SKM-1 treated with dmso at 0.1 percent for 144 hours (cell line): ENCODE data around the gene CD72.
"Not testable (repeated sequence)": the region's sequence is repeated elsewhere in the genome, so short reads cannot be mapped to it uniquely, and the experiment has no call there.

ENCODE experiments used
- DNase-seq: peaks from one replicate; lab custom pipeline; 2025; ENCODE audit not compliant: unreplicated experiment; lab: John Stamatoyannopoulos, UW

The CD72 gene

DNA sequence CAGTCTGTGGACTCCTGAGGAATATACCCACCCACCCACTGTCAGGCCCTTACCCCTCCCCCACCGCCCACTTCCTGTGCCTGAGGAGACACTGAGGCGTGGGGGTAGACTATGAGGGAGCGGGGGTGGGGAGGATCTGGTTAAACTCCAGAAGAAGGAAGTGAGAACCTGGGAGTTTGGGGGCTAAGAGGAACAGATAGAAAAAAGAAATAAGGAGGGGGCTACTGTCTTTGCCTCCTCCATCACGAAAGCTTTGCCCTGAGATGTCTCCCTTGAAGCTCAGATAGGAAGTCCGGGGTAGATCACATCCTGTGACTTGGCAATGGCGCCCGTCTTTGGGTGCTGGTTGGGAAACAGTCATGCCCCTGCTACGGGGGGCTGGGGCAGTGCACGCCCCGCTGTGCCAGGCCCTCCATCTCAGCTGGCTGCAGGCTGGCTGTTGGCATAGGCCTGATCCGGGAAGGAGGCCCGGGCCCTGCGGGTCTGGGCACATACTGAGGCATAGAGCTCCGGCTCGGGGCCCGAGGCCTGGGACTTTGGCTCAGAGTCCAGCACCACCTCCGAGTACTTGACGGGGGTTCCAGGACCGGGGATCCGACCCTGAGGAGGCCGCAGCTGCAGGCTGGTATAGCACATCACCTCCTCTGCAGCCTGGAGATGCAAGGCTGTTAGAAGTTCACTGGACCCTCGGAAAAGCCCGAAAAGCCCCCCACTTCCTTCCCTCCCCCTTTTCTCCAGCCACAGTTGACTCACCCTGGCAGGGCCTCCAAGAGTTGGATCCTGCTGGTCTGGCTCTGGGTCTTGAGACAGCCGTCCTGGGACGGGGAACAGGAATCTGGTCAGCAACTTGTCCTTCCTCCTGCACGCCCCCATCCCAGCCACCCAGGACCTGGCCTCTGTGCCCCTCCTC lies 31.5 kb upstream of the CD72 start:
- DNase-seq: peak; percentile 24

DNA sequence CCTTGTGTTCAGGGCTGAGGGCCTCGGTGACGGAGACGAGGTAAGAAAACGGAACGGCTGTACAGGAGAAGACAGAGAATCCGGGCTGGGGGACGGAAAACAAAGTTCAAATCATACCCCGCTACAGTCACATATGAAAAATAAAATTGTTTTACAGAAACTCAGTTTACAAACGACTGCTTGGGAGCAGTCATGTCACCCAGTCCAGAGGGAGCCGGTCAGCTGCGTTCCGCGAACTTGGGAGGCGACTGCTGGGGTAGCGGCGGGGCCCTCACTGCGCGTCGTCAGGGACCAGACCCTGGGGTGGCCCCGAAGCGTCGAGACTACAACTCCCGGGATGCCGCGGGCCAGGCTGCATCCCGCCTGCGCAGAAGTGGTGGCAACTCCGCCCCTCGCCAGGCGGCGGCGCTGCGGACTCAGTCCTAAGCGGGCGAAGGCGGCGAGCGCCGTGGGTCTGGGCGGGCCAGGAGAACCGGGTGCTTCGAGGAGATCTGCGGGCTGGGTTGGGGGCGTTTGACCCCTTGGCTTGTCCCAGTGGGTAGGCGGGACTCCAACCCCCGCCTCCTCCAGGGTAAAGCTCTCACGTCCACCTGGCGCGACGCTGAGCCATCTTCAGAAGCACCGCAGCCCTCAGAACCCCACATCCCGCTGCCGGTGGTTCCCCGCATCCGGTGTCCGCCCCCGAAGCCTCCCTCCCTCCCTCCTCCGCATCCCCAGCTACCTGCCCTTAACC lies 28.5 kb upstream of the CD72 start:
- DNase-seq: peak; percentile 78

DNA sequence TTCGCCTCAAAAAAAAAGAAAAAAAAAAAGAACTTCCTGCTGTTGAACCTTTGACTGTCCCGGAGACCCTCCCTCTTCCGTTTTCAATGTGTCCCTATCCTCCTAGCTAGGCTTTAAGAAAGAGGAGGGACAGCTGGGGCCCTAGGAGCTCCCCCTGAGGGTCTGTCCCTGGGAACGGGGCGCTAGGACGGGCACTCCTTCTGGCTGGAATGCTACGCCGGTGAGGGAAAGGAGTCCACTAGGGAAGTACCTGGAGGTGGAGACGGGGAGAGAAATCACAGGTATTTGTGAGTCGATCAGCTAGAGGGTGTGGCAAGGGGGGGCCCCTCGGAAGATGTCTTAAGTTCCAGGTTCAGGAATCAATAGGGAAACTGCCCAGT lies 27.9 kb upstream of the CD72 start:
- DNase-seq: no peak

DNA sequence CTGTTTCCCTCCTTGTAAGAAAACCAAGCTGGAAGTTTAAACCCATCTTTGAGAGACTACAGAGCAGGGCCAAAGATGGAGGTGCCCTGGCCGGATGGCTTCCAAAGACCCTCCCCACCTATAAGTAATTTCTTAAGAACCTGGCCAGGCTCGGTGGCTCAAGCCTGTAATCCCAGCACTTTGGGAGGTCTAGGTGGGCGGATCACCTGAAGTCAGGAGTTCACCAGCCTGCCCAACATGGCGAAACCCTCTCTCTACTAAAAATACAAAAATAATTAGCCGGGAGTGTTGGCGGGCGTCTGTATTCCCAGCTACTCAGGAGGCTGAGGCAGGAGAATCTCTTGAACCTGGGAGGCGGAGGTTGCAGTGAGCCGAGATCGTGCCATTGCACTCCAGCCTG lies 27.5 kb upstream of the CD72 start:
- not testable (repeated sequence) for DNase-seq

DNA sequence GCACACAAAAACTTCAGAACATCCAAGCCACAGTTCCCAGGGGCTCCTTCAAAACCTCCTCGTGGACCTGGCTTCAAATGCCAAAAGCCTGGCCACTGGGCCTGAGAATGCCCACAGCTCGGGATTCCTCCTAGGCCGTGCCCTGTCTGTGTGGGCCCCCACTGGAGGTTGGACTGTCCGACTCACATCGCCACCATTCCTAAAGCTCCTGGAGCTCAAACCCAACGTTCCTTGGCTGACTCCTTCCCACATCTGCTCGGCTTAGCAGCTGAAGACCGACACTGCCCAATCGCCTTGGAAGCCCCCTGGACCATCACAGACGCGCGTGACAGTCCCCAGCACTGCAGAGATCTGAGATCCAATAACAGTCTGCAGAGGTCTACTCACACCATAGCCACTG lies 24.8 kb upstream of the CD72 start:
- no peak for DNase-seq

DNA sequence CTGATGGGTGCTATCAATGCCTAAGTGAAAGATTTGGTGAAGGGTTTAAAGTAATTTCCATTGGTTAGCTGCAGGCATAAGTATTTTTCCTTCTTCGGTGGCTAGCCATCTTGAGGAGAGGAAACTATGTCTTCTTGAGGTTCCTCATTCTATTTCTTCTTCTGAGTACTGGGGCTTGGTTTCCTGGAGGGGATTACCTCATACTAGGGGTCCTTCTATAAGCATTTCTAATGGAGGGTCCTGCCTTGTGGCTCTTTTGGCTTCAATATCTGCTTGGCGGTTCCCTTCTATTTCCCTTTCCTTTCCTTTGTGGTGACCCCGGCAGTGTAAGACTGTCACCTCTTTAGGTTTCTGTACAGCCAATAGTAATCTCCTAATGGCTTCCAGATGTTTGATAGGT lies 23.3 kb upstream of the CD72 start:
- not testable (repeated sequence) for DNase-seq

DNA sequence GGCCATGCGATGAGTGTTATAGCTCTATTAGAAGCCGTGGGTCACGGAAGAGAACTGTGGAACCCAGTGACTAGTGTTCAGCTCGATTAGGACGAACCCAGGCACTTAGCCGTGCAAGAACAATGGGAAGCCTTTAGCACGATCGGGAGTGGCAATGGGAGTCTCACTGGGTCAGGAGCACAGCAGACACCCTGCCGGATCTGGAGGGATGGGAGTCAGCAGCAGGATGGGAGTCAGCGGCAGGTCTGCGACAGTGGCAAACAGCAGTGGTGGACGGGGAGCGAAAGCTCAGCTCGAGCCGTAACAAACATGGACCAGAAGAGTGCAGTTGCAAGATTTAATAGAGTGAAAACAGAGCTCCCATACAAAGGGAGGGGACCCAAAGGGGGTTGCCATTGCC lies 22.2 kb upstream of the CD72 start:
- DNase-seq: not testable (repeated sequence)

DNA sequence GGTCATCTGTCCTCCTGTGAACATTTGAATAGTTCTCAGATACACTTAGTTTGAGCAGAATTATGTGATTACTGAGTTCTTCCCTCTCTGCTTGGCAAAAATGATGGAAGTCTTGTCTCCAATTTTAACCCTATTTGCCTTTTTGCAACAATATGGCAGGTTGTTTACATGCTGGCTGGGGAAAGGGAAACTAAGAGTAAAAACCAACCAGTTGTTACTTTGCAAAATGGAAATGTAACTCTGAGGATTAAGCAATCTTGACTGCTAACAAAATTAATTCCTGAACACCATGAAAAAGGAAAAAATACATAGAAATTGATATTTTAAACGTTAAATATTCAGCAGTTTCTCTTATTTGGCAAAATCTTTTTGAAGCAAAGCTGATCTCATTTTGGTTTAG lies 21.4 kb upstream of the CD72 start:
- DNase-seq: no peak

DNA sequence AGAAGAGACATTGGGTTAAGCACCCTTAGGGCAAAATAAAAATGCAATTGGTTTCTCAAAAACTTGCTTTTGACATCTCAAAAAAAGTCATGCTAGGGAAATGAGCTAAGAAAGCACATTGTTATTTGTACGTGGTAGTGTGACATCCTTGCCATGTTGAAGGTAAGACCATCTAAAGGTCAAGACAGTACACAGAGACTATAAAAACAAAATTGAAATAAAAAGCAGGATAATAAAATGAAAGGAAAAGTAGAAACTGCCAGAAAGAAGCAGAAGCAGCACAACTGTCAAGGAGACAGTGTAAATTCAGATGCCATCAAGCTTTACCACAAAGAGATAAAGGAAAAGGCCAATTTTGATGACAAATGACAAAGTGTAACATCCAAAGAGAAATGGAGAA lies 21.0 kb upstream of the CD72 start:
- DNase-seq: not testable (repeated sequence)

DNA sequence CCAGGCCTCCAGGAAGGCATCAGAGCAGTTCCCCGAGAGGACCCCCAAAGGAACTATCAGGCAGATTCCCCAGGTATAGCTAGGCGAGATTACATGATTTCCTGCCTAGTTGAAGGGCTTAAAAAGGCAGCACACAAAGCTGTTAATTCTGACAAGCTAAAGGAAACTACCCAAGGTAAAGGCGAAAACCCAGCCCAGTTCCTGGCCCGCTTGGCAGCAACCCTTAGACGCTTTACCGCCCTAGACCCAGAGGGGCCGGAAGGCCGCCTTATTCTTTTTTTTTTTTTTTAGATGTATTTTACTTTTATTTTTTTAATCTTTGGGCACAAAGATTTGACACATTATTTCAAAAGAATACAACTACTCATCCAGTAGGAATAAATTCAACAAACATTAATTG lies 20.5 kb upstream of the CD72 start:
- not testable (repeated sequence) for DNase-seq

DNA sequence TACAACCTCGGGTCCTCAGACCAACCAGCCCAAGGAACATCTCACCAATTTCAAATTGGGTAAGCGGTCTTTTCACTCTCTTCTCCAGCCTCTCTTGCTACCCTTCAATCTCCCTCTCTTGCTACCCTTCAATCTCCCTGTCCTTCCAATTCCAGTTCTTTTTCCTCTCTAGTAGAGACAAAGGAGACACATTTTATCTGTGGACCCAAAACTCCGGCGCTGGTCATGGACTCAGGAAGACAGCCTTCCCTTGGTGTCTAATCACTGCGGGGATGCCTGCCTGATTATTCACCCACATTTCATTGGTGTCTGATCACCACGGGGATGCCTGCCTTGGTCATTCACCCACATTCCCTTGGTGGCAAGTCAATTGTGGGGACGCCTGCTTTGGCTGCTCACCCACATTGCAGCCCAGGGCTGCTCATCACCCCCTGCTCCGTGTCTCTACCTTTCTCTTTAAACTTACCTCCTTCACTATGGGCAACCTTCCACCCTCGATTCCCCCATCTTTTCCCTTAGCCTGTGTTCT lies 19.3 kb upstream of the CD72 start:
- DNase-seq: not testable (repeated sequence)

DNA sequence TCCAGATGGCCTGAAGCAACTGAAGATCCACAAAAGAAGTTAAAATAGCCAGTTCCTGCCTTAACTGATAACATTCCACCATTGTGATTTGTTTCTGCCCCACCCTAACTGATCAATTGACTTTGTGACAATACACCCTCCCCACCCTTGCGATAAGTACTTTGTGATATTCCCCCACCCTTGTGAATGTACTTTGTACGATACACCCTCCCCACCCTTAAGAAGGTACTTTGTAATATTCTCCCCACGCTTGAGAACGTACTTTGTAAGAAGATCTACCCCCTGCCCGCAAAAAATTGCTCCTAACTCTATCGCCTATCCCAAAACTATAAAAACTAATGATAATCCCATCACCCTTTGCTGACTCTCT lies 18.6 kb upstream of the CD72 start:
- DNase-seq: not testable (repeated sequence)

DNA sequence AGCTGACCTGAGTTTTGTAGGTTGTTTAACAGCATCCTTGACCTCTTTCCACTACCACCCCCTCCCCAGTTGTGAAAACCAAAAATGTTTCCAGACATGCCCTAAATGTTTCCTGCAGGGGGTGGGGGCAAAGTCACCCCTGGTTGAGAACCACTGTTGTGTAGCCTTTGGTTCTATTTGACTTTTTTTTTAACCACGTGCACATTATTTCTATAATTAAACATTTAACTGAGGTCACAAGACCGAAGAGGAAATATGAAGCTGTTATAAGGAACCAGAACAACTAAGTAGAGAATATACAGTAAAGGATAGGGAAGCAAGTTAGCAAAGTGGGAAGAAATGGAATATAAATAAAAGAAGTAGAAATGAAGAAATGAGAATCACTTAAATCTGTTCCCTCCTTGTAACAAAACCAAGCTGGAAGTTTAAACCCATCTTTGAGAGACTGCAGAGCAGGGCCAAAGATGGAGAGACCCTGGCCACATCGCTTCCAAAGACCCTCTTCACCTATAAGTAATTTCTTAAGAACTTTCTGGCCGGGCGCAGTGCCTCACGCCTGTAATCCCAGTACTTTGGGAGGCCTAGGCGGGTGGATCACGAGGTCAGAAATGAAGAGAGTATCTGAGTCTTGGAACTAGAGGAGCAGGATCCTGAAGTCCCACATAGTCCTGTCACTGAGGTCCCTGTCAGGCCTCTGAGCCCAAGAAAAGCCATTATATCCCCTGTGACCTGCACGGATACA lies 18.1 kb upstream of the CD72 start:
- no peak for DNase-seq

DNA sequence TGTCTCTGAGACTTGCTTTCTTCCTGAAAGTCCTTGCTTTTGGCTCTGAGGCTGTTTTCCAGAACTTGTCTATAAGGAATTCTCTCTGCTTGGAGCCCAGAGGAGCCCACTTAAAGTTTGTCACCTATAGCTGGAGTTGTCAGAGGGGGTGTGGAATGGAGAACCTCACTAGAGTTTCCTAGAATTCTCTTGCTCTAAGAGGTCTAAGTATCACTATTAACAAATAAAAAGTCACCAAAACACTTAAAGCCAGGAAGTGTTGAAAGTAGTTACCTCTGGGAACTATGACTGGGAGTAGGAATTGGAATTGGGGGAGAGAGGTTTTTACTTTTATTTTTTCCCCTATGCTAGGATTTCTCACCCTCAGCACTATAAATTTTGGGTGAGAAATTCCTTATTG lies 17.5 kb upstream of the CD72 start:
- no peak for DNase-seq

DNA sequence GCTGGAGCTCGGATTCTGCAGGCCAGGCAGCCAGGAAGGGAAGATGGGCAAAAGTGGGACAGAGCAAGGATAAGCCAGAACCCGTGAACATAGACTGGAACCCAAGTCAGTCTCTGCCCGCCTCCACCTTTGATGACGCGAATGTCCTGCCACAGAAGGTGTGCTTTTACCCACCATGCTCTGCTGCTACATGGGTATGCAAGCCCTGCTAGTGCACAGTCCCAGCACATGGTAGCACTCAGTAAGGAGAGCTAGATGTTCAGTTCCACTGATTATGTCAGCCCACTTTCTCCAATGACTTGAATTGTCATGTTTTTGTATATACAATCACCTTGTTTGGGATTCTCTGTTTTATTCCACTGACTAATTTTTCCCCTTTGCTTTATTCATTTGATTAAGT lies 11.4 kb upstream of the CD72 start:
- no peak for DNase-seq

DNA sequence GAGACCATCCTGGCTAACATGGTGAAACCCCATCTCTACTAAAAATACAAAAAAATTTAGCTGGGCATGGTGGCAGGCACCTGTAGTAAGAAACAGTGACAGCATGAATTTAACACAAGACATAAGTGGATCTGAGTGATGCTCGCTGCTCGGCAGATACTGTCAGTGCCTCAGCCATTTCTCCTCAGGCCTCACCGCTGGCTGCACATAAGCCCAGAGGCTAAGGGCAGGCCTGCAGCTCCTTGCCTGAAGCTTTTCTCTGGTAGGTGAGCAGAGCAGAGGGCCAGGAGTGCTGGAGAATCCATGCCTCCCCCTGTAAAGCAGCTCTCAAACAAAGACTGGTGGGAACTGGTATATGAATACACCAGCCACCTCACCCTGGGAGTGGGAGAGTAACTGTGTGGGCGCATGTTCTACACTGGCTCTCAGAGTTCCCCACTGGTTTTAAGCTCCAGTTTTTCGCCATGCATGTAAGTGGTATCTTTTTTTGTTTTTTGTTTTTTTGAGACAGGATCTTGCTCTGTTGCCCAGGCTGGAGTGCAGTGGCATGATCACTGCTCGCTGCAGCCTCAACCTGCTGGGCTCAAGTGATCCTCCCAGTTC lies 10.3 kb upstream of the CD72 start:
- no peak for DNase-seq

DNA sequence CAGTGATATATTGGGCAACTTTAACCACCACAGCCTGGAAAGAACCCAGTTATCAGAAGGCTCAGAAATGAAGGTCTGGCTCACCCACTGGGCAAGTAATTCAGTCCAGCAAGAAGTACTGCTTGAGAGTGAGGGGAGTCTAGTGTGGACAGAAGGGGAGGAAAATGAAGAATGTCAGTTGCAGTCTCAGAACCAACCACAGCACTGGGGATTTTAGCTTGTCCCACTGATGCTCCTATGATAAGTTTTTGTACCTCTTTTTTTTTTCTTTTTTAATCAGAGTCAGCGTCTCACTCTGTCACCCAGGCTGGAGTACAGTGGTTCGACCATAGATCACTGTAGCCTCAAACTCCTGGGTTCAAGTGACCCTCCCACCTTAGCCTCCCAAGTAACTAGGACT lies 9.4 kb upstream of the CD72 start:
- DNase-seq: no peak

DNA sequence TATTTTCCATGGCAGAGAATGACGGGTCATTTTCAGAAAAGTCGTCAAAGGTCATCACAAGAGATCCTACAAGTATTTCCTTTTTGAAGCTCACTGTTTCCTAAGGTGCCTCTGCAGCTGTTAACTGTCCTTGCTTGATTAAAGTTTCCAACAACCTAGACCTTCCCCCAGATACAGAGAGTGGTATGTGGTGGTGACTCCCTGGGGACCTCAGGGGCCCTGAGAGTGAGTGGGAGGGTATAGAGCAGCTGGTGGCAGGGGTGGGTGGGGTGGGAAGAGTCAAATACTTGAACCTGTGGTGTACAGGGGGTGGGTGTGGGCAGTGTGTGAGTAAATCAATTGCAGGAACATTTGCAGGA lies 1.6 kb upstream of the CD72 start:
- DNase-seq: no peak

DNA sequence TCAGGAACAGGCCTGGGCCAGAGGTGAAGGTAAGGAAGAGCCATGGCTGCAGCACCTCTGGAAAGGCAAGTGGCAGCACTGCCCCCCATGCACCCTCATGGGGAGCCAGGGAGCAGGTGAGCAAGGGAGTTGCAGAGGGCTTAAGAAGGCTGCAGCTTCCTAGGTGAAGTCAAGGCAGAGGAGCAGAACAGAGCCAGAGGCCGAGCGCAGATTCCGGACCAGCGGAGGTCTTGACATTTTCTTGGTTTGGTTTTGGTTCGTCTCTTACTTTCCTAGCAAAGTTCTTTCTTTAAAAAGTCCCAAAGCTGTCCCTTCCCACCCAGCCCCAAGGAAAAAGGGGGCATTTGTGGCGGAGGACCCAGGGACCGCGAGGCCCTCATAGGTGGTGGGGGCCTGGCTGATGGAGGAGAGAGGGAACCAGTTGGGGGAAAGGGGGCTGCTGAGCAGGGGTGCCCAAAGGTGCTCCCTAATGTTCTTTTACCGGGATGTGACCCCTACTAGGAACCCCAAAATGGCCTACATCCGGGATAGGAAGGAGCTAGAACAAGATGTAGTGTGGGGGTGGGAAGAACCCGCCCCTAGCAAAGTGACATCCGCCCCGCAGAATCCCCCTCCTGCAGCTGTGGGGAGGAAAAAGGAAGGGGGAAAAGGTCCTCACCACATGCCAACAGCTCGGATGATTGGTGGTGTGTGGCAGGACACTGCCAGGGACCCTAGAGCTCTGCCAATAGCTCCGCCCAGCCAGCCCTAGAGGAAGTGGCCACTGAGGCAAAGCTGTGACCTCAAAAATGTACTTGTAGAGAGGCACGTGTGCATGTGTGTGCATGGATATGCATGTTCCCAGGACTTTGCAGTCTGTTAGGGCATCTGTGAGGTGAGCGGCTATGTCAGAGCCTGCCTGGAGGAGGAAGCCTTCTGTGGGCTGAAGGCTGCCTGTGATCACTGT lies 914 bp upstream of the CD72 start:
- DNase-seq: peak; percentile 39

DNA sequence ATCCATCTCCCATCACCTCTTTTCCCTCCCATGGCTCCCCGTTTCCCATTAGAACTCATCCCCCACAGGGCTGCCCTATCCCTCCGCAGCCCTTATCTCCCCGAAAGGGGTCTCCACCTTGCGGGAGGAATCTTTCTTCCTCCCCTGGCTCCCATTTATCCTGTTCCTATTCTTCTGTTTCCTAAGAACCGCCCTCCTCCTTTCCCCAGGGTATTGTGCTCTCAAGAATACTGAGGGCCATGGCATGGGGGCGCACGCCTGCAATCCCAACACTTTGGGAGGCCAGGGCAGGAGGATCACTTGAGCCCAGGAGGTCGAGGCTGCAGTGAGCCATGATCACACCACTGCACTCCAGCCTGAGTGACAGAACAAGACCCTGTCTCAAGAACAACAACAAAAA lies 665 bp downstream of the CD72 start:
- DNase-seq: no peak
